Peyer's patch (tissue), 4 donors: ENCODE results near the gene STAMBPL1. TPM values are rescaled to one million over a fixed set of nuclear protein-coding genes. Genes with fewer than 3 reads are reported as not detected.
A peak's percentile ranks its signal among the peaks of the same experiment; 100 is the strongest.

Source experiments
- DNase-seq, 3 donors: peaks; one replicate each; pipeline ENCODE4 v3.0.0-alpha.2; 2017 to 2019
- H3K27ac ChIP-seq, 4 donors: fragments of 200-600 bp; sonication (generic); one replicate each; pipeline ENCODE4 v1.5.1; 2016 to 2019
- H3K27me3 ChIP-seq, 2 donors: fragments of 200-600 bp; sonication (generic); one replicate each; pipeline ENCODE4 v1.5.1; 2019
- H3K36me3 ChIP-seq, 3 donors: fragments of 200-600 bp; sonication (generic); one replicate each; pipeline ENCODE4 v1.5.1; 2016 to 2019
- H3K4me1 ChIP-seq, 4 donors: fragments of 200-600 bp; sonication (generic); one replicate each; pipeline ENCODE4 v1.5.1; 2016 to 2019
- H3K4me3 ChIP-seq, 4 donors: fragments of 200-600 bp; sonication (generic); 1 replicate in 3 of 4; 2 replicates in 1 of 4; pipeline ENCODE4 v1.5.1; 2016 to 2019; ENCODE audit warnings: mild to moderate bottlenecking in 1 of 4
- H3K9me3 ChIP-seq, 4 donors: fragments of 200-600 bp; sonication (generic); one replicate each; pipeline ENCODE4 v1.5.1; 2016 to 2019; ENCODE audit warnings: mild to moderate bottlenecking in 1 of 4
- POLR2A ChIP-seq, 2 donors: fragments of 450-650 bp; IDR thresholded peaks; one replicate each; pipeline ENCODE4 v1.5.1; 2017; ENCODE audit warnings: antibody characterized with exemption in 2 of 2, mild to moderate bottlenecking in 2 of 2, moderate library complexity in 2 of 2
- total RNA-seq, 4 donors: library from RNA; depleted of rRNA; stranded (reverse); fragments of >200 nt; gene quantifications; one replicate each; pipeline ENCODE4 v1.1.0, GENCODE V29; 2016
- TF ChIP-seq, protein P1 (sequence below), 6 experiments: fragments of 450-650 bp in 4 of 6; fragments of 200-600 bp in 2 of 6; sonication (generic) in 1 of 6; IDR thresholded peaks; one replicate each; pipeline ENCODE4 v1.5.1; 2017 to 2019; ENCODE audit warnings: antibody characterized with exemption in 6 of 6, mild to moderate bottlenecking in 3 of 6, moderate library complexity in 1 of 6

Gene STAMBPL1
- 100 to 1,000 TPM in 1 of 4 donors, 10 to 100 TPM in 3; 54.6 to 116 (median 84.6) TPM for total RNA-seq

DNA sequence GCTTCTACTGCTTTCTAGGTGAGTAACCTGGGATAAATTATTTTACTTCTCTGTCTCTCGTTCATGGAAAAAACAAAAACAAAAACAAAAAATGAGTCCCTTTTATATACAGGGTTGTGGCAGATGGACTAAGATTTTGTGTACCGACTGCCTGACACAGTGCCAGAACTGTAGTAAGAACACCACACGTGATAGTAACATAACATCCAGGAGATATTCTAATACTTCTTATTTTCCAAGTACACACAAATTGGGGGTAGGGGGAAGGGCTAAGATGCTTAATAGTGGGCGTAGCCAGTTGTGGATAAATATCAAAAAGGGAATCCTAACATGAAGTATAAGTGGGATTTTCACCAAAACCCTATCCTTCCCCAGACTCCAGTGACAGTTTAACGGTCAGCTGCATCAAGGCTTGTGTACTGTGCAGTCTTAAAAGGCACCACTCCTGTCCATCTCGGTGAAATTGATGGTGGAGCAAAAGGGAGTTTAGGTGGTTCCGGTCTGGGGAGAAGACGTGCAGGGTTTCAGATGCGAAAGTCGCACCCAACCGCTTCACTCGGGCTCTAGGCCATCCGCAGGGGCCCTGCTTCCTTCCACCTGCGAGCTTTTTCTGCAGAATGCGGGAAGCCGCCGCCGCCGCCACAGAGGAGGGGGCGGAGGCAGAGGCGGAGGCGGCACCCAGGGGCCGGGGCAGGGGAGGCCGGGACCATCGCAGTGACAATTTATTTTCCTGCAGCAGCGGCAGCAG is at the start of gene STAMBPL1:
Gene STAMBPL1 (plus strand): TSS at position 712 of the 748 bp plus-strand sequence. CDS start 21,464 bp downstream, outside the sequence.
- Histone ChIP-seq H3K4me1 (peaks cover 0 to 29% (median 13%) of the 10 kb centered on the region in 4 donors), H3K27ac (peak within 1 kb of the TSS; percentile 95 to 99 (median 96)), H3K9me3 (no peaks in the 10 kb centered on the region), H3K27me3 (no peaks in the 10 kb centered on the region), H3K4me3 (peak within 1 kb of the TSS; percentile 59 to 93 (median 82)), H3K36me3 (no peaks in the 10 kb centered on the region)
- peak in 2 of 3 donors; percentile 81 to 90 for DNase-seq
- no peak for TF ChIP-seq POLR2A (IDR thresholded peaks at IDR 0.05)
- TF ChIP-seq, protein P1, sequence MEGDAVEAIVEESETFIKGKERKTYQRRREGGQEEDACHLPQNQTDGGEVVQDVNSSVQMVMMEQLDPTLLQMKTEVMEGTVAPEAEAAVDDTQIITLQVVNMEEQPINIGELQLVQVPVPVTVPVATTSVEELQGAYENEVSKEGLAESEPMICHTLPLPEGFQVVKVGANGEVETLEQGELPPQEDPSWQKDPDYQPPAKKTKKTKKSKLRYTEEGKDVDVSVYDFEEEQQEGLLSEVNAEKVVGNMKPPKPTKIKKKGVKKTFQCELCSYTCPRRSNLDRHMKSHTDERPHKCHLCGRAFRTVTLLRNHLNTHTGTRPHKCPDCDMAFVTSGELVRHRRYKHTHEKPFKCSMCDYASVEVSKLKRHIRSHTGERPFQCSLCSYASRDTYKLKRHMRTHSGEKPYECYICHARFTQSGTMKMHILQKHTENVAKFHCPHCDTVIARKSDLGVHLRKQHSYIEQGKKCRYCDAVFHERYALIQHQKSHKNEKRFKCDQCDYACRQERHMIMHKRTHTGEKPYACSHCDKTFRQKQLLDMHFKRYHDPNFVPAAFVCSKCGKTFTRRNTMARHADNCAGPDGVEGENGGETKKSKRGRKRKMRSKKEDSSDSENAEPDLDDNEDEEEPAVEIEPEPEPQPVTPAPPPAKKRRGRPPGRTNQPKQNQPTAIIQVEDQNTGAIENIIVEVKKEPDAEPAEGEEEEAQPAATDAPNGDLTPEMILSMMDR (IDR thresholded peaks at IDR 0.05) = no peak

DNA sequence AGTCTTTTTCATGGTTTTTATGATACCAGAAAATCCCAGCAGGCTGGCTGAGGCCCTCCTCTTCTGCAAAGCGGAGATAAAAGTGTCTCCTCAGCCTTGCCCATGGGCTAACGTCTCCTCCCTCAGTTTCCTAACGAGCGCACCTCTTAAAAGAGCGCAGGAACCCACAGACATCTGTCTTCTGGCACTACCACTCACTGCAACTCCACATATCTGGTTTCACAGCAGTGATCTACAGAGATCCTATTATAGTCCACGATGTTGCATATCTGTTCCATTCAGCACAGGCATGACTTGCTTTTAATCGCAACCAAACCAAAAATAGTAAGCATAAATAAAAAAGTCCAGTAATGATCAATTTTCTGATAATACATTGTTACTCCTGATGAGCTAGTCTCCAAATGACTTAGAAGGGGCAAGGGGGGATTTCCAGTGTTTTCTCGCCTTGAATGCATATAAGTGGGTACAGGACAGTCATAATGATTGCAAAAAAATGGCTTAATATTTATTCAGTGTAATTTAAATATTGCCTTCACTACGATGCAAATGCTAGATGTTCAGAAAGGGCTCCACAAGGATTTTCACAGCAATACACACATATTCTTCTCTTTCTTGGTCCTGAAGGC is 49.3 kb upstream of the STAMBPL1 start:
- TF ChIP-seq, protein P1 (IDR thresholded peaks at IDR 0.05) = no peak
- no peak for TF ChIP-seq POLR2A (IDR thresholded peaks at IDR 0.05)
- Histone ChIP-seq H3K27ac (no peak overlapping the region), H3K36me3 (no peaks in the 10 kb centered on the region), H3K4me3 (no peak overlapping the region), H3K27me3 (no peaks in the 10 kb centered on the region), H3K9me3 (no peaks in the 10 kb centered on the region), H3K4me1 (no peaks in the 10 kb centered on the region)
- DNase-seq = no peak

GRCh38 chr10:88831709-88832108 is 48.3 kb upstream of the STAMBPL1 start:
- Histone ChIP-seq H3K27me3 (no peaks in the 10 kb centered on the region), H3K4me1 (no peaks in the 10 kb centered on the region), H3K27ac (no peak overlapping the region), H3K36me3 (no peaks in the 10 kb centered on the region), H3K9me3 (no peaks in the 10 kb centered on the region), H3K4me3 (no peak overlapping the region)
- DNase-seq = peak in 1 of 3 donors; percentile 26
- TF ChIP-seq, protein P1 (IDR thresholded peaks at IDR 0.05) = no peak
- no peak for TF ChIP-seq POLR2A (IDR thresholded peaks at IDR 0.05)

DNA sequence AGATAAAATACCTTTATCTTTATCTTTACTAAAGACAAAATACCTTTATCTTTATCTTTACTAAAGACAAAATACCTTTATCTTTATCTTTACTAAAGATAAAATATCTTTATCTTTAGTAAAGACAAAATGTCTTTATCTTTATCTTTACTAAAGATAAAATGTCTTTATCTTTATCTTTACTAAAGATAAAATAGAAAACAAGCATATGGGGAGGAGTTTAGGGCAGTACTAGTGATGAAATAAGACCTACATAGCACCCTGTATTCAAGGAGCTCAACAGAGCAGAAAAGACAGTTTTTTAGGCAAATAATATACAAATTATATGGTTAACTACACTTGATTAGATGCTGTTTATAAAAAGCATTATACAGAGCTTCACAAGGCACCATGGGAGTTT is 47.7 kb upstream of the STAMBPL1 start:
- Histone ChIP-seq H3K36me3 (no peaks in the 10 kb centered on the region), H3K27ac (no peak overlapping the region), H3K4me3 (no peak overlapping the region), H3K4me1 (no peaks in the 10 kb centered on the region), H3K27me3 (no peaks in the 10 kb centered on the region), H3K9me3 (no peaks in the 10 kb centered on the region)
- TF ChIP-seq, protein P1 (IDR thresholded peaks at IDR 0.05) = no peak
- no peak for TF ChIP-seq POLR2A (IDR thresholded peaks at IDR 0.05)
- no peak for DNase-seq

DNA sequence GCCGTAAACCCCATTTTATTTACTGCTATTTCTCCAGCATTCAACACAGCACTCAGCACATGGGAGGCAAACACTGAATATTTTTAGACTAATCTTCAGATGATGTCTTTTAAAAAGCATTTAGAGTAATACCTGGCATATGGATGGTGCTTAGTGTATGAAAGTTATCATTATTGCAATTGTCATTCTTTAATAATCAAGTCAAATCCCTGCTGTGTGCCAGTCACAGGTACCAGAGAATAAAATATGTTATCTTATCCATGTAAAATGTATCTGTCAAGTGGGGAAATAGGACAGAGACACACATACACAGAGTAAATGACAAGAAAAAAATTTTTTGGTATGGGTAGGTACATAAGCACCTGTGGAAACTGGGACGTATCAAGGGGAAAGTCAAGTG is 46.9 kb upstream of the STAMBPL1 start:
- TF ChIP-seq, protein P1 (IDR thresholded peaks at IDR 0.05) = no peak
- no peak for TF ChIP-seq POLR2A (IDR thresholded peaks at IDR 0.05)
- H3K4me1 ChIP-seq = no peaks in the 10 kb centered on the region
- H3K9me3 ChIP-seq = no peaks in the 10 kb centered on the region
- H3K36me3 ChIP-seq = no peaks in the 10 kb centered on the region
- no peak overlapping the region for H3K27ac ChIP-seq
- no peak for DNase-seq
- no peak overlapping the region for H3K4me3 ChIP-seq
- H3K27me3 ChIP-seq = no peaks in the 10 kb centered on the region
